HG03175 (cell line): ENCODE measurements around the gene NEMP1.
"Not testable (repeated sequence)": the region's sequence is repeated elsewhere in the genome, so short reads cannot be mapped to it uniquely, and the experiment has no call there.

Source experiments
- ATAC-seq: cut with Tn5 transposase; IDR thresholded peaks from one replicate; pipeline ENCODE4 v1.9.1; 2021; ENCODE audit warnings: mild to moderate bottlenecking, moderate library complexity; ENCODE audit not compliant: unreplicated experiment

The NEMP1 gene, protein sequence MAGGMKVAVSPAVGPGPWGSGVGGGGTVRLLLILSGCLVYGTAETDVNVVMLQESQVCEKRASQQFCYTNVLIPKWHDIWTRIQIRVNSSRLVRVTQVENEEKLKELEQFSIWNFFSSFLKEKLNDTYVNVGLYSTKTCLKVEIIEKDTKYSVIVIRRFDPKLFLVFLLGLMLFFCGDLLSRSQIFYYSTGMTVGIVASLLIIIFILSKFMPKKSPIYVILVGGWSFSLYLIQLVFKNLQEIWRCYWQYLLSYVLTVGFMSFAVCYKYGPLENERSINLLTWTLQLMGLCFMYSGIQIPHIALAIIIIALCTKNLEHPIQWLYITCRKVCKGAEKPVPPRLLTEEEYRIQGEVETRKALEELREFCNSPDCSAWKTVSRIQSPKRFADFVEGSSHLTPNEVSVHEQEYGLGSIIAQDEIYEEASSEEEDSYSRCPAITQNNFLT

DNA sequence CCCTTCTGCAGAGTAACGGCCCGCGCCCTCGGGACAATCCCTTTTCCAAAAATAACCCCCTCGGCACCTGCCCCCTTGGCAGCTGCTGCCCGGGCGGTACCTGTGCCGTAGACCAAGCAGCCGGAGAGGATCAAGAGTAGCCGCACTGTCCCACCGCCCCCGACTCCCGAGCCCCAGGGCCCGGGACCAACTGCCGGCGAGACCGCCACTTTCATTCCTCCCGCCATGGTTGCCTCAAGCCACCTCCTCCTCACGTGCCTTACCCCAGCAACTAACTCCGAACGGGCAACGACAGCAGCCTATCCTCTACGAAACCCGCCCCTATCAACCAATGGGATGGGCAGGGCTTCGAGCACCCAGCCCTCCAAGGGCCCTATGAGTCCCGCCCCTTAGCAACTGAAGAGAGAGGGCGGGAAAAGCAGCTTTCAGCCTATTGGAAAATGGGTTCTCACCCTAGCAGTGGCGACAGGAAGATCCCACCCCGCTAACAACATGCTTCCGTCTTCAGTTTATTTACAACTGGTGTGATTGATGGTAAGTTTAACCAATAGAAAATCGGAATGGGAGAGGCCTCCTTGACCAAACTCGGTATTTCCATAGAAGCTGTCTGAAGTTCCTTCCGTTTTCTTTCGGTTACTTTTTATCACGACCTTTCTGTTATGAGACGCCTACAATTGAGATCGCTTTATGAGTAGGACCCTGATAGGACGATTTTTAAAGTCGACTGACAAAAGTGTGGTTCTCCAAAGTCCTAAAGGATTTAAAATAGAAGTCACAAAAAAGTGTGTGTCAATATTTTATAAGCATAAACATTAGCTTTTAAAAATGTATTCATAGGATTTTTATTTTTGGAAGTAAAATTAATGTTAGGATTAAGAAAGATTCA is at the start of gene NEMP1:
Gene NEMP1, minus strand, starts transcription at position 273 of the 886 bp plus-strand sequence. Its CDS starts 46 bp downstream, at position 227.
- ATAC-seq = peak; percentile 98

DNA sequence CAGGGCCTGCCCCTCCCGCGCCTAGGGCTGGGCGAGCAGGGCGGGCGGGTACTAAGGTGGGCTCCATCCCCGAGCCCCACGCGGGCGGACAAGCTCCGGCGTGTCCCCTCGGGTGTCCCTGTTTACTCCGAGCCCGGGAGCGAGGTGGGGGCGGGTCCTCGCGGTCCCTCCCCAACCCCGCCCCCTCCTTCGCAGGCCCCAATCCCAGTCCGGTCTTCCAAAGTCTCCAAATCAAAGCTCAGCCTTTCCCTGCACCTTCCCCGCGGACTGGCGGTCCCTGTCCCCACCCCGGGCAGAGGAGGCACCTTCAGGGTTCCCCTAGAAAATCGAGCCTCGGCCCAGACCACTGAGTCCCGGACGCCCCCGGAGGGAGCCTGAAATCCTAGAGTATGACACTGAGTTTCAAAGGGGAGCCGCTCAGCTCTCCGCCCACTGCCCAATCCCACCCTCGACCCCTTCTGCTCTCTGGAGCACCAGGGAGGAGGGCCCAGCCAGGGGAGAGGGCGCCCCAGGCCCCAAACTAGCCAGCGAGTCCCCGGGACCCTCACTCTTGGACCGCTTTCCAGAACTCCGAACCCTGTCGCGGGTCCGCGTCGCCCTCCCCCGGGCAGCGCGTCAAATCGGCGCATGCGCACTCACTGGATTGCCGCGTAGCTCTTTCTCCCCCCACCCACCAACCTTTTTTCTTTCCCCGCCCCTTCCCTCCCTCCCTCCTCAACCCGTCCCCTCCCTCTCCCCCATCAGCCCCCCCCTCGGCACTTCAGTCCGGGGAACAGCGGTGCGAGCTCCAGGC is 49.3 kb upstream of the NEMP1 start, which contains the start of gene LRP1:
Gene LRP1, plus strand, starts transcription at position 758 of the 793 bp plus-strand sequence. CDS start 482 bp downstream, outside the sequence.
- no peak for ATAC-seq

DNA sequence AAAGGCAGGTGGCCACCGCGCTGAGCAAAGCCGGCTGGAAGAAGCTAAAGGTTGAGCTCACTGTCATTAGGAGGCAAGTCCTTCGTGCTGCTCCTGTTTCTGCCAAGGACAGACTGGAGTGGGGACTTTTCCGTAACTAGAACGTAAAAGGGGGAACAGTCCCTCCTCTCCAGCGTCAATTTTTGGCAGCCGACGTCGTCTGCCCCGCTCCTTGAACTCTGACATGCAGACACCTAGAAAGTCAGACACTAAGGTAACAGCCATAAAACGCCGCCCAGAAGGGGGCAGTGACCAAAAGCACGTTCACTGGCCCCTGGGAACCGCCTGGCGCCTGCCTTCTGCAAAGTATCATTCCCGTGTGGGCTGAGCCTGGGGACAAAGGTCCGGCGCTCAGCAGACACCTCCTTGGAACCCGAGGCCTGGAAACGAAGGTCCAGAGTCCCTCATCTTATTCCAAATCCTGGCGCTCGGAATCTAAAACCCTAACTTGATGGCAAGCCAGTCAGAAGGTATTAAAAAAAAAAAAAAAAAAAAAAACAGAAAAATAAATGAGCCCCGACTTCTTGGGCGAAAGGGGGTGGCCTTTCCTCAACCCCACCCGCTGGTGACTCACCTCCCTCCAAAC is 48.6 kb upstream of the NEMP1 start:
- no peak for ATAC-seq

DNA sequence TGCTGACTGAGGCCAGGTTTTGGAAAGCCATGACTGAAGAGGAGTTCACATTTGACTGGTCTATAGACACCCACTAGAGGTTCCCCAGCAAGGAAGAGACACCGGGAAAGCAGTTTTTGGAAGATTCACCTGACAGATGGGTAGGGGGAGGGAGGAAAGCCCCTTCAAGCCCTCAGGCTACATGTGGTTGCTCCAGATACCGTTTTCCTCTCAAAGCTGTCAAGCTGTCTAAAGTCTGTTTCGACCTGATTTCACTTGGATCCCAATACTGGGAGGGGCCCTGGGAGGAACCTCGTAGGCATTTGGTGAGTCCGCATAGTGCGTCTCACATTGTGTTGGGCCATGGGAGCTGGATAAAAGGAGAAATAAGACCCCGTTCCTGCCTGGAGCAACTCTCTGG is 48.0 kb upstream of the NEMP1 start:
- ATAC-seq = no peak

DNA sequence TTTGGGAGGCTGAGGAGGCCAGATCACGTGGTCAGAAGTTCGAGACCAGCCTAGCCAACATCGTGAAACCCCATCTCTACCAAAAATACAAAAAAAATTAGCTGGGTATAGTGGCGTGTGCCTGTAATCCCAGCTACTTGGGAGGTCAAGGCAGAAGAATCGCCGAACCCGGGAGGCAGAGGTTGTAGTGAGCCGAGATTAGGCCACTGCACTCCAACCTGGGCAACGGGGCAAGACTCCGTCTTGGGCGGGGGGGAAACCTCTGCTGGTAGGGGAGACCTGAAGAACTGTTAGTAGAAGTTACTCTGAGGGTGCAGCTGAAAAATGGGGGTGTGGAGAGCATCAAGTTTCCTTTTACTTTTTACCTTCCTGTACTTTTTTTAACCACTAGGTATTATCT is 47.5 kb upstream of the NEMP1 start:
- ATAC-seq = no peak

DNA sequence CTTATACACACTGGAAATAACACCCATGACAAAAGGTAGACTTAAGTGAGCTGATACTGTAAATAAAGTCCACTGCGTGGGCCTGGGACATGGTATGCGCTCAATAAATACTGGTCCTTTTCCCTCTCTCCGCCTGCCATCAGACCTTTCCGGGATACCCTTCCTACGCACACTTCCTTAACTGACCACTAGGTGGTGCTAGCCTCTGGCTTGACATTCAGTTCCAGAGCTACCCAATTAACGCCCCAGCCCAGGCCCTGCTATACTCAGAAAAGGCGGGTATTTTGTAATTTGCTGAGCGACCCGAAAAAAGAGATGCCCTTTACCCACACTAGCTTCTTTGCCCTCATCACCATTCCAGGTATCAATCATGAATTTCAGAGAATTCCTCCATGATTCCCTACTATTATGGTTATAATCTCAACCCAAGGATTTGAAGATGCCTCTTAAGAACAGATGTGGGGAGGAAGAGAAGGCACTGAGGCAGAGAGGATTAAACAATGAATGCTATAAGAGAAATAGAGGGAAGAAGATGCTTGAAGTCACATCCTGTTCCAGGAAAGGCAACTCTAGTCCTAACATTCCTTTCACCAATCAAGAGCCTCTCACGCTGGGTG is 45.8 kb upstream of the NEMP1 start:
- no peak for ATAC-seq

DNA sequence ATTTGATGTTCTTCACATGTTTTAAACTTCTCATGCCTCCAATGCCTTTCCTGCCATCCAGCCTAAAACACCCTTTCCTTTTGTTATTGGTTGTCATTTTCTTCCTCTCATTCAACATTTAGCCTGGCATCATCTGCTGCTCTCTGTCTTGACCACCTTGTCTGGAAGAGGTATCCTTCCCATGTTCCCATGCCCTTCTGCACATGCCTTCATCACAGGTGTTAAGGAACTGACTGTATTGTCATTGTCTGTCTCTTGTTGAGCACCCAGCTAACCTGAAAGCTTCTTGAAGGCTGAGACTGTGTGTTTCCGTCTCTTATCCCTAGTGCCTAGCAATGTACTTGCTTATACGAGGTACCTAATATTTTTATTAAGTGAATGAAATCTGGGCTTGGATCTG is 45.2 kb upstream of the NEMP1 start:
- no peak for ATAC-seq

DNA sequence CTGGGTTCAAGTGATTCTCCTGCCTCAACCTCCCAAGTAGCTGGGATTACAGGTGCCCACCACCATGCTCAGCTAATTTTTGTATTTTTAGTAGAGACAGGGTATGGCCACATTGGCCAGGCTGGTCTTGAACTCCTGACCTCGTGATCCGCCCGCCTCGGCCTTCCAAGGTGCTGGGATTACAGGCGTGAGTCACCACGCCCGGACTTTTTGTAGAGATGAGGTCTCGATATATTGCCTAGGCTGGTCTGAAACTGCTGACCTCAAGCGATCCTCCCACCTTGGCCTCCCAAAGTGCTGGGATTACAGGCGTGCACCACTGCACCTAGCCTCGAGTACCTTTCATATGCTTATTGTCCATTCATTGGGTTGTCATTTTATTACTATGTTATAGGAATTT is 42.1 kb upstream of the NEMP1 start:
- ATAC-seq = not testable (repeated sequence)

DNA sequence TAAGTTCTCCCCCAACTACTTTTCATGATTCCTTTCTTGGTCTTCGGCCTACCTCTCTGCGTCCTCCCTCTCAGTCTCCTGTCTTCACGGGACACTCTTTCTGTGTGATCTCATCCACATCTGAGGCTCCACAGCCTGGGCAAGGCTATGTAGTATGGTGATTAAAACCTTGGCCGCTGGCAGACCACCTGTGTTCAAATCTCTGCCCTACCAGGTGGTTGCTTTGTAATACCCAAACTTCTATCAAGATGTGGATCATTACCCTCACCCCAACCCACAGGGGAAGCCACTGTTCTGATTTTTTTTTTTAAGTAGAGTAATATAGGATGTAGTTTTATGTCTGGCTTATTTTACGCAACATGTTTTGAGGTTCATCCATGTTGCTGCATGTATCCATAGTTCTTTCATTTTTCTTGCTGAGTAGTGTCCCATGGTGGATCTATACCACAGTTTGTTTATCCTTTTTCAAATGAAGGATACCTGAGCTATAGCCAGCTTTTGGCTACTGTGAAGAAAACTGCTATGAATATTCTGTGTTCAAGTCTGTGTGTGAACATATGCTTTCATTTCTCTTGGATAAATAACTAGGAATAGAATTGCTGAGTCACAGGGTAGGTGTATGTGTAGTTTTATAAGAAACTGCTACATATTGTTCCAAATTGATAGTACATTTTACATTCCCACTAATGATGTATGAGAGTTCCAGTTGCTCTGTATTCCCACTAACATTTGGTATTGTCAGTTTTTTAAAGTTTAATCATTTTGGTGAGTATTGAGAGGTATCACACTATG is 40.9 kb upstream of the NEMP1 start:
- ATAC-seq = no peak

DNA sequence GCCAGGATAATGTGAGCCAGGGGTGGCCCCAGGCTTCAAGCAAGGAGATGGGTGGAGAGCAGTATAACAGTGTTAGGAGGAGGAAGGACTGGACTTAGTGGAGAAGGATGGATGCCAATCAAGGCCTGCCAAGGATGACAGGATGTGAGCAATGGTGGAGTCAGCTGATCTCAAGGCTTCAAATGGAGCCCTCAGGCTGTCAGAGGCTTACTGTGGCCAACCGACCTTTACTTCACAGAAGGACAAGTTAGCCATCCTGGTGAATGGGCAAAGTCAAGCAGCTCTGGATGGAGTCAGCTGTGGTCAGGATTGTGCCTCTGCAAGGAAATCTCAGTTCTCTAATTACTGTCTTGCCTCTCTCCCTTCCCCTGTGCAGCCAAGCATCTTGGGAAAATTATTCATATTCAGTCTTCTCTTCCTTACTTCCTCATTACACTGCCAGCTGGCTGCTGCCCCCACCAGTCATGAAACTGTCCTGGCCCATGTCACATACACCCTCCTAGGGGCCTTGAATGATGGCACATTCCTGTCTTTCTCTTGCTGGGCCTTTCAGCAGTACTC is 40.2 kb upstream of the NEMP1 start:
- ATAC-seq = no peak

DNA sequence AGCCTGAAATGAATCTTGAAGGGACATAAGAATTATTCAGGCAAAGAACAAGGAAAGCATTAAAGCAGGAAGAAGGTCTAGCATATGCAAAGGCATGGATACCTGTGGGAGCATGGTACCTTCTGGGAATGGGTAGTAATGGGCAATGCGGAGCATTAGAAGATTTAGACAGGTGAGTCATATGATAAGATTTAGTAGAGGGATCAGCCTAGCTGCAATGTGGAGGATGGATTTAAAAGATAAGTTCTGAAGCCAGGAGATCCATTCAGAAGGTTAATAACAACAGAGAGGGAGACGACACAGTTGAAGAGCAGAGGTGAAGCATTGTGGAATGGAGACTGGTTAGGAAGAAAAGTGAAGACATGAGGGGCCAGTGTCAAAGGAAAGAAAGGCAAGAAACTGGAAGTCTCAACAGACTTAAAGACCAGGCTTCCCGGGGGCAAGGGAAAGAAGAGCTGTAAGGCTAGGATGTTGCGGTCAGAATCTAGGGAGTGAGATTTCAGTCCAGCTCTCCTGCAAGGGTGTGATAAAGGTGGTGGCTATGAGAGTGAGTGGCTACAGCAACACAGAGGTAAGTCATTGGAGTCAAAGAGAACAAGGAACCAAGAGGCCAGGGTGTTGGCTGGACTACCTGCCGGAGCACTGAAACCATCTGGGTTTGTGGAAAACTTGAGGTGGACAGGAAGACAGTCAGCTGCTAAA is 38.1 kb upstream of the NEMP1 start:
- ATAC-seq = no peak

DNA sequence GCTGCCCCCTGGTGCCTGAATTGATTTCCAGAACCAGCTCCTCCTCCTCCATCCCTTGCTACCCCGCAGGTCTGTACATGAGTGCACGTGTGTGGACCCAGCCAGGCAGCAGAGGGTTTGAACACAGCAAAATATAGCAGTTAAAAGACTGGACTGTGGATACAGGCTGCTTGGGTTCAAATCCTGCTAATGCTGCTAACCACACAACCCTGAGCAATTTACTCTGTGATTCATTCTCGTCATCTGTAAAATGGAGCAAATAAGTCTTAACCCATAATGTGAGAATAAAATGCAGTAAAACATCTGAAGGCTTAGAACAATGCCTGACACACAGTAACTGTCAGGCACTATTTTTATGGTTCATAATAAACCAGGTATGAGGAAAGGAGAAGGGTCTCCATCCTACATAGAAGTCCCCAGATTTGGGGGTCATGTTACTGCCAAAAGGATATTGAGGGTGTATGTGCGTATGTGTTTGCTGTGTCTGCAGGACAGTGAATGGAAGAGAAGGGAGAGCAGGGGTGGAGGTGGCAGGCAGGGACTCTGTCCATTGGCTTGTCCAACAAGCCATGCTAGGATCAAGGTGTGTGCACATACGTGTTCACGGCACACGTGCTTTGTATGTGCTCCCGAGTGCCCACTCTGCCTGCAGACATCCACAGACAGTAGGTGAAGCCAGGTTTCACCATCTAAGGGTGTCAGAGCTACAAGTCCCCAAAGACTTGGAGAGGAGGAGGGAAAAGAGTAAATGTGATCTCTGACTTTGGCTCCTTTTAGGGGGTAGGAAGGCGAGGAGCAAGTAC is 34.1 kb upstream of the NEMP1 start:
- ATAC-seq = peak; percentile 56

DNA sequence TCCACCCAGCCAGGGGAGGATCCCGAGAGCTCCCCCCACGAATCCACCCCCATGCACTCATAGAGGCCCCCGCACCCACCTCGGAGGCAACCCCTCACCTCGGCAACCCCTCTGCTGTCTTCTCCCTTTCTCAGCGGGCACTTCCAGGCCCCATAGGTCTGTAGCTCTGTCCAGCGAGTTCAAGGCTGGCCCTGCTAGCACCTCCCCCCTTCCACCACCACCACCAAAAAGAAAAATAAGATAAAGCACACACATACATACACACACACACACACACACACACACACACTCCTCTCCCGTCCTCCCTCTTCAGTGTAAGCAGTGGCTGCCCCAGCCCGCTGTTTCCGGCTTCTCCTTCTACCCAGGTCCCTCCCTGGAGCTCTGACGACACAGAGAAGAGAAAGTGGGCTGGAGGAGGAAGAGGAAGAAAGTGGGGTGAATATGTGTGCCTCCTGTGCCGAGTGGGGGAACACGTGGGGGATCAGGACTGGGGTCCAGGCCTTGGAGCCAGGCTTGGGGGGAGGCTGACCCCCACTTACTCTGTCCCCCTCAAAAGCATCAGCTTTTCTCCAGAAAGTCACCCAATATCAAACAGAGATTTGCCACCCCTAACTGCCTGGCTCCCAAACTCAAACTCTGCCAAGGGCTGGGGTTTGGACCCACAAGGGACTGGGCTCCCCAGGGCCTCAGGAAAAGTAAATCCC is 32.6 kb upstream of the NEMP1 start, which contains the start of gene STAT6:
Gene STAT6, minus strand, starts transcription at position 332 of the 704 bp plus-strand sequence. CDS start 3,084 bp downstream, outside the sequence.
- ATAC-seq = peak; percentile 67

DNA sequence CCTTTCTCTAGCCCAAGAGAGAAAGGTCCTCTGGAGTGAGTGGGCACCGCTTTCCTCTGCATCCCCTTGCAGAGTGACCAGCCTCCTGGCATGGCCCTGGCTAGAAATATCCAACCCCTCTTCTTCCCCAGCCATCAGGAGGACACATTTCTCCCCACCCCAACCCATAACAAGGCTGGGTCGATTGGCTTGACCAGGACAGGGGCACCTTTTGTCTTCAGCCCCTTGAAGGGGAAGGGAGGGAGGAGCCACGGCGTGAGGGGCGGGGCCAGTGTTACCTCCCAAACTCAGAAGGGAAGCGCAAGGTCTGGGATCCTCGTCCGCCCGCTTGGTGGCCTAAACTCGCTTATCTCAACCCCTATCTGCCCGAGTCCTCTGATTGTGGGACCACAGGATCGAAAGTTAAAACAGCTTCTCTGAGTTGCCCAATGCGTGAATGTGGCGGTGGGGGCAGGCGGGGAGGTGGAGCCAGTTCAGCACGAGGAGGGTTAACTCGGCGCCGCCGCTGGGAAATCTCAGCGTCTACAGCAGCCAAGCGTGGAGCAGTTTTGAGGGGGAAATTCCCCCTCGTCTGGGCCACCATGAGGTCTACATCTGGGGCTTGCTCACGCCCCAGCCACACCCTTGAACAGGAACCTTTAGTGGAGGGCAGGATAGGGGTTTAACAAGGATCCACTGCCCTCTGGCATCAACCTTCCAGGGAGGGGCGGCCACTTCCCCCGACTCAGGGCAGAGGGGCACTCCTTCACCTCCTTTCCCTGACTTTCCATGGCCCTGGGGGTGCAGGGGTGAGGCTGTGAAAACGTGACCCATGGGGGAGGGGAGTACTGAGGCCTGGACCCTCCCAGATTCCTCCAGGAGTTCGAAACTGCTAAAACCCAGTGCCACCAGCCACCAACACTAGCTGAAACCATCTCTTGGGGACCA is 31.8 kb upstream of the NEMP1 start:
- ATAC-seq = peak; percentile 39

DNA sequence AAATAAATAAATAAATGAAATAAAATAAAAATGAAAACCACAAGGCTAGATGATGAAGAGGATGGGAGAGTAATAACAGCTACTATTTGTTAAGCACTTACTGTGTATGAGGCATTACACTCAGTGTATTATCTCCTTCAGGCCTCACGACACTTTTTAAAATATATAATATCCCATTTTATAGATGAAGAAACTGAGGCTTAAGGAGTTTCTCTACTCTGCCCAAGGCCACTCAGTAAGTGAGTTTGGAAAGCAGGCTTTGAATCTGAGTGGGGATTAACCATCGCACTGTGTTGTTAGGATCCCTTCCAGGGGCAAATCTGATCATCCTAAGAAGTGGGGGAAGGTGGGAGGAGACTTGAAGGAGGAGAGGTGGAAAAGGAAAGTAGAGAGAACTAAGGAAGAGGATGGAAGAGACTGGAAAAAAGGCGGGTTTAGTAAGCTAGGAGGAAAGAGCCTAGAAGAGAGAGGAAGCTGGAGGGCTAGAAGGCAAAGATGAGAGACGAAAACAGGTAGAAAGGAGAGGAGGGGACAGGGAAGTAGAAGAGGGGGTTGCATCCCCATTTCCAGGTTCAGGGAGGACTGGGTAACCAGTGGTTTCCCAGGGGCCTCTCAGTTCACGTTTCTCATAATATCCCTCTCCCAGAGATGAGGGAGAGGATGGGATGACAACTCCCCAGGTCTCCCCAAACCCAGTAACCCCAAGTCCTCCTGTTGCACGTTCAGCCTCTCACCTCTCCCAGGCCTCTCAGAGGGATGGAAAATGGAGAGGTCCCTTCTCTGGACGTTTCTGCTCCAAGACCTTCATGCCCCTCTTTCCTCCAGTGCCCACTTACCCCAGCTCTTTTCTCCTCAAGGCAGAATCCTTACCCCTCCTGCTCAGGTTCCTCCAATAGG is 30.9 kb upstream of the NEMP1 start:
- ATAC-seq = no peak
